ENCODE measurements around the gene MEPCE. TPM values are rescaled to one million over a fixed set of nuclear protein-coding genes. Genes with fewer than 3 reads are reported as not detected.

Gene MEPCE
- polyA plus RNA-seq, 1 donor (not counting 4 experiments of a cell fraction or from before 2014, with no cell fraction given): 10.6 TPM

- Histone ChIP-seq H3K4me3 (ENCODE audit: control insufficient read depth in 2 of 3, extremely low read depth in 1 of 3, insufficient read depth in 2 of 3, low read depth in 1 of 3, low read length in 3 of 3) (no peak overlapping the region), H3K27me3 (ENCODE audit: control insufficient read depth, extremely low read depth, insufficient read depth, low read length) (peaks cover 14% of the 10 kb centered on the region), H3K36me3 (ENCODE audit: control insufficient read depth in 2 of 2, extremely low read depth in 1 of 2, insufficient read depth in 2 of 2, low read length in 2 of 2) (no peaks in the 10 kb centered on the region), H3K9ac (ENCODE audit: control insufficient read depth, extremely low read depth, insufficient read depth, low read length) (no peak overlapping the region), H3K9me1 (ENCODE audit: control insufficient read depth, extremely low read depth, insufficient read depth, low read length) (no peaks in the 10 kb centered on the region), H3K4me1 (ENCODE audit: control insufficient read depth, extremely low read depth, insufficient read depth, low read length) (no peaks in the 10 kb centered on the region), H3K79me2 (ENCODE audit: control insufficient read depth, insufficient read depth, low read length) (no peaks in the 10 kb centered on the region), H2AFZ (ENCODE audit: control insufficient read depth, low read length) (no peak overlapping the region), H4K20me1 (ENCODE audit: control insufficient read depth, extremely low read depth, insufficient read depth, low read length) (no peaks in the 10 kb centered on the region), H3K9me3 (ENCODE audit: control insufficient read depth, low read depth, low read length) (no peaks in the 10 kb centered on the region), H3K27ac (ENCODE audit: control insufficient read depth, insufficient read depth, low read length) (no peak overlapping the region), H3K4me2 (ENCODE audit: control insufficient read depth, extremely low read depth, insufficient read depth, low read depth, low read length) (no peak overlapping the region)
- TF ChIP-seq CTCF (optimal IDR thresholded peaks at IDR 0.05 in 1 of 3, IDR thresholded peaks at IDR 0.05 in 1 of 3, conservative IDR thresholded peaks at IDR 0.05 in 1 of 3; ENCODE audit: extremely low read depth in 1 of 3, insufficient read depth in 2 of 3, low read length in 3 of 3): no peak
- DNase-seq (ENCODE audit: low read depth, low spot score): no peak
- no peak for FAIRE-seq
- dilution Hi-C loops (cut with MboI; ENCODE audit: extremely low pct_ligation_motif_present, low sequenced_read_pairs): no loop called here
These were observed 36.3 kb upstream of the MEPCE start for GRCh38 chr7:100393233-100393905.

- Histone ChIP-seq H3K9ac (ENCODE audit: control insufficient read depth, extremely low read depth, insufficient read depth, low read length) (no peak overlapping the region), H3K4me2 (ENCODE audit: control insufficient read depth, extremely low read depth, insufficient read depth, low read depth, low read length) (no peak overlapping the region), H3K27ac (ENCODE audit: control insufficient read depth, insufficient read depth, low read length) (no peak overlapping the region), H3K79me2 (ENCODE audit: control insufficient read depth, insufficient read depth, low read length) (no peaks in the 10 kb centered on the region), H4K20me1 (ENCODE audit: control insufficient read depth, extremely low read depth, insufficient read depth, low read length) (no peaks in the 10 kb centered on the region), H3K9me3 (ENCODE audit: control insufficient read depth, low read depth, low read length) (no peaks in the 10 kb centered on the region), H2AFZ (ENCODE audit: control insufficient read depth, low read length) (no peak overlapping the region), H3K4me3 (ENCODE audit: control insufficient read depth in 2 of 3, extremely low read depth in 1 of 3, insufficient read depth in 2 of 3, low read depth in 1 of 3, low read length in 3 of 3) (no peak overlapping the region), H3K36me3 (ENCODE audit: control insufficient read depth in 2 of 2, extremely low read depth in 1 of 2, insufficient read depth in 2 of 2, low read length in 2 of 2) (no peaks in the 10 kb centered on the region), H3K9me1 (ENCODE audit: control insufficient read depth, extremely low read depth, insufficient read depth, low read length) (no peaks in the 10 kb centered on the region), H3K27me3 (ENCODE audit: control insufficient read depth, extremely low read depth, insufficient read depth, low read length) (peaks cover 16% of the 10 kb centered on the region), H3K4me1 (ENCODE audit: control insufficient read depth, extremely low read depth, insufficient read depth, low read length) (no peaks in the 10 kb centered on the region)
- FAIRE-seq: no peak
- dilution Hi-C loops (cut with MboI; ENCODE audit: extremely low pct_ligation_motif_present, low sequenced_read_pairs): no loop called here
- no peak for DNase-seq (ENCODE audit: low read depth, low spot score)
- TF ChIP-seq CTCF (optimal IDR thresholded peaks at IDR 0.05 in 1 of 3, IDR thresholded peaks at IDR 0.05 in 1 of 3, conservative IDR thresholded peaks at IDR 0.05 in 1 of 3; ENCODE audit: extremely low read depth in 1 of 3, insufficient read depth in 2 of 3, low read length in 3 of 3) (no peak), EZH2 (IDR thresholded peaks at IDR 0.05; ENCODE audit: low read length) (no peak)
These were observed 35.6 kb upstream of the MEPCE start for GRCh38 chr7:100394077-100394476.
